GM23338 (cell line): ENCODE measurements around the gene RNF215. TPM values are rescaled to one million over a fixed set of nuclear protein-coding genes. Genes with fewer than 3 reads are reported as not detected.

Source experiments
- ATAC-seq: fragments of 200-7000 bp; cut with Tn5 transposase; 3 replicates; pipeline ENCODE4 v1.9.1; 2020
- DNase-seq: peaks from one replicate; pipeline ENCODE4 v3.0.0-alpha.2; 2015; ENCODE audit warnings: low spot score
- H2AFZ ChIP-seq: fragments of 200-600 bp; sonication (generic); 2 replicates; pipeline ENCODE4 v1.8.0; 2016; ENCODE audit warnings: antibody characterized with exemption, mild to moderate bottlenecking, moderate library complexity
- H3F3A ChIP-seq: fragments of 200-600 bp; sonication (generic); replicated peaks from 2 replicates; pipeline ENCODE4 v1.8.0; 2017; ENCODE audit warnings: antibody characterized with exemption, mixed run types, low read depth
- H3K27ac ChIP-seq: fragments of 200-600 bp; sonication (generic); 2 replicates; pipeline ENCODE4 v1.6.1; 2016; ENCODE audit warnings: low read depth
- H3K27me3 ChIP-seq: fragments of 200-600 bp; sonication (generic); 2 replicates; pipeline ENCODE4 v1.8.0; 2016; ENCODE audit warnings: mild to moderate bottlenecking, mixed run types, moderate library complexity; ENCODE audit not compliant: insufficient read depth
- H3K36me3 ChIP-seq: fragments of 200-600 bp; sonication (generic); 2 replicates; pipeline ENCODE4 v1.8.0; 2016; ENCODE audit warnings: mild to moderate bottlenecking; ENCODE audit not compliant: insufficient read depth
- H3K4me1 ChIP-seq: fragments of 200-600 bp; sonication (generic); 2 replicates; pipeline ENCODE4 v1.8.0; 2016; ENCODE audit warnings: mild to moderate bottlenecking, moderate library complexity; ENCODE audit not compliant: insufficient read depth
- H3K4me2 ChIP-seq: fragments of 200-600 bp; sonication (generic); 2 replicates; pipeline ENCODE4 v1.7.1; 2017; ENCODE audit warnings: mixed run types
- H3K4me3 ChIP-seq: fragments of 200-600 bp; sonication (generic); 2 replicates; pipeline ENCODE4 v1.6.1; 2016; ENCODE audit warnings: mixed run types
- H3K79me2 ChIP-seq: fragments of 200-600 bp; sonication (generic); replicated peaks from 2 replicates; pipeline ENCODE4 v1.8.0; 2017; ENCODE audit warnings: mild to moderate bottlenecking; ENCODE audit not compliant: insufficient read depth
- H3K9me2 ChIP-seq: fragments of 200-600 bp; sonication (generic); 2 replicates; pipeline ENCODE4 v1.8.0; 2017; ENCODE audit not compliant: insufficient read depth
- H4K20me1 ChIP-seq: fragments of 200-600 bp; sonication (generic); replicated peaks from 2 replicates; pipeline ENCODE4 v1.8.0; 2017; ENCODE audit warnings: mild to moderate bottlenecking; ENCODE audit not compliant: insufficient read depth
- H3K27ac Mint-ChIP-seq: 2 replicates; pipeline ENCODE4 v1.8.0; 2020; ENCODE audit warnings: inconsistent platforms, mild to moderate bottlenecking, moderate library complexity, mixed read lengths
- H3K27me3 Mint-ChIP-seq: 3 replicates; pipeline ENCODE4 v1.8.0; 2022; ENCODE audit warnings: low read depth, mild to moderate bottlenecking, moderate library complexity, mixed read lengths, inconsistent platforms; ENCODE audit not compliant: insufficient read depth, poor library complexity
- H3K36me3 Mint-ChIP-seq: 3 replicates; pipeline ENCODE4 v1.8.0; 2021; ENCODE audit warnings: low read depth, mild to moderate bottlenecking, inconsistent platforms, moderate library complexity, mixed read lengths
- H3K4me1 Mint-ChIP-seq: 3 replicates; pipeline ENCODE4 v1.8.0; 2020; ENCODE audit warnings: mild to moderate bottlenecking, inconsistent platforms, mixed read lengths
- H3K4me3 Mint-ChIP-seq: 3 replicates; pipeline ENCODE4 v1.8.0; 2021; ENCODE audit warnings: moderate library complexity, mild to moderate bottlenecking, inconsistent platforms, mixed read lengths
- H3K9me3 Mint-ChIP-seq: 3 replicates; pipeline ENCODE4 v1.8.0; 2020; ENCODE audit warnings: moderate library complexity, mild to moderate bottlenecking, inconsistent platforms, mixed read lengths
- CREB1 ChIP-seq: fragments of 250-450 bp; sonication (Bioruptor Pico); IDR thresholded peaks from 2 replicates; pipeline ENCODE4 v1.5.0; 2020; ENCODE audit warnings: low read depth, mild to moderate bottlenecking, moderate library complexity
- CTCF ChIP-seq, 2 experiments: fragments of 200-600 bp in 1 of 2; sonication (generic) in 1 of 2; conservative IDR thresholded peaks; 2 replicates each; pipeline versions ENCODE4 v1.5.1 to v1.6.1; 2016 to 2017; ENCODE audit warnings: antibody characterized with exemption in 2 of 2, low read depth in 2 of 2, mild to moderate bottlenecking in 2 of 2, moderate library complexity in 1 of 2
- ETS1 ChIP-seq: IDR thresholded peaks from 2 replicates; pipeline ENCODE4 v1.6.1; 2016; ENCODE audit warnings: antibody characterized with exemption
- EZH2 ChIP-seq: fragments of 200-600 bp; sonication (generic); IDR thresholded peaks from one replicate; pipeline ENCODE4 v1.8.0; 2017; ENCODE audit warnings: antibody characterized with exemption, mild to moderate bottlenecking, low read depth; ENCODE audit not compliant: unreplicated experiment
- EZH2phosphoT487 ChIP-seq: fragments of 200-600 bp; sonication (generic); IDR thresholded peaks from one replicate; pipeline ENCODE4 v1.8.1; 2018; ENCODE audit warnings: antibody characterized with exemption; ENCODE audit not compliant: unreplicated experiment
- JUNB ChIP-seq: IDR thresholded peaks from one replicate; pipeline ENCODE4 v1.6.1; 2016; ENCODE audit warnings: antibody characterized with exemption; ENCODE audit not compliant: unreplicated experiment
- NANOG ChIP-seq: IDR thresholded peaks from 2 replicates; pipeline ENCODE4 v1.6.1; 2016; ENCODE audit warnings: antibody characterized with exemption, borderline replicate concordance
- POLR2AphosphoS5 ChIP-seq: IDR thresholded peaks from 2 replicates; pipeline ENCODE4 v1.6.1; 2016; ENCODE audit warnings: antibody characterized with exemption, low read depth
- REST ChIP-seq: IDR thresholded peaks from one replicate; pipeline ENCODE4 v1.6.1; 2018; ENCODE audit warnings: antibody characterized with exemption; ENCODE audit not compliant: unreplicated experiment
- STAT1 ChIP-seq: IDR thresholded peaks from one replicate; pipeline ENCODE4 v1.6.1; 2016; ENCODE audit warnings: antibody characterized with exemption; ENCODE audit not compliant: unreplicated experiment
- ZNF114 ChIP-seq: fragments of 250-450 bp; sonication (Bioruptor Pico); IDR thresholded peaks from 2 replicates; pipeline ENCODE4 v1.5.0; 2020; ENCODE audit warnings: mild to moderate bottlenecking, moderate library complexity
- ZNF331 ChIP-seq: fragments of 250-450 bp; sonication (Bioruptor Pico); IDR thresholded peaks from 2 replicates; pipeline ENCODE4 v1.5.0; 2020; ENCODE audit warnings: low read depth, mild to moderate bottlenecking, moderate library complexity
- polyA plus RNA-seq: library from polyadenylated mRNA; unstranded; fragments of >200 nt; fragmentation: Nextera tagmentation; extraction: Ambion mirVana; gene quantifications from 2 replicates; pipeline ENCODE4 v1.2.1, GENCODE V29; 2016
- total RNA-seq: library from RNA; depleted of rRNA; stranded (reverse); fragments of >200 nt; shearing (Covaris generic); gene quantifications from 2 replicates; pipeline ENCODE4 v1.2.3, GENCODE V29; 2014
- TF ChIP-seq, protein P1 (sequence below): fragments of 250-450 bp; sonication (Bioruptor Pico); IDR thresholded peaks from 2 replicates; pipeline ENCODE4 v1.5.0; 2020; ENCODE audit warnings: mild to moderate bottlenecking, moderate library complexity

Gene RNF215
- total and polyA plus RNA-seq, 2 experiments from 2014 or later: 3.3 to 13.9 TPM

GRCh38 chr22:30344447-30345200 is 42.6 kb downstream of the RNF215 start:
- TF ChIP-seq ZNF114 (CRISPR knock-in tag): no peak
- TF ChIP-seq, protein P1, sequence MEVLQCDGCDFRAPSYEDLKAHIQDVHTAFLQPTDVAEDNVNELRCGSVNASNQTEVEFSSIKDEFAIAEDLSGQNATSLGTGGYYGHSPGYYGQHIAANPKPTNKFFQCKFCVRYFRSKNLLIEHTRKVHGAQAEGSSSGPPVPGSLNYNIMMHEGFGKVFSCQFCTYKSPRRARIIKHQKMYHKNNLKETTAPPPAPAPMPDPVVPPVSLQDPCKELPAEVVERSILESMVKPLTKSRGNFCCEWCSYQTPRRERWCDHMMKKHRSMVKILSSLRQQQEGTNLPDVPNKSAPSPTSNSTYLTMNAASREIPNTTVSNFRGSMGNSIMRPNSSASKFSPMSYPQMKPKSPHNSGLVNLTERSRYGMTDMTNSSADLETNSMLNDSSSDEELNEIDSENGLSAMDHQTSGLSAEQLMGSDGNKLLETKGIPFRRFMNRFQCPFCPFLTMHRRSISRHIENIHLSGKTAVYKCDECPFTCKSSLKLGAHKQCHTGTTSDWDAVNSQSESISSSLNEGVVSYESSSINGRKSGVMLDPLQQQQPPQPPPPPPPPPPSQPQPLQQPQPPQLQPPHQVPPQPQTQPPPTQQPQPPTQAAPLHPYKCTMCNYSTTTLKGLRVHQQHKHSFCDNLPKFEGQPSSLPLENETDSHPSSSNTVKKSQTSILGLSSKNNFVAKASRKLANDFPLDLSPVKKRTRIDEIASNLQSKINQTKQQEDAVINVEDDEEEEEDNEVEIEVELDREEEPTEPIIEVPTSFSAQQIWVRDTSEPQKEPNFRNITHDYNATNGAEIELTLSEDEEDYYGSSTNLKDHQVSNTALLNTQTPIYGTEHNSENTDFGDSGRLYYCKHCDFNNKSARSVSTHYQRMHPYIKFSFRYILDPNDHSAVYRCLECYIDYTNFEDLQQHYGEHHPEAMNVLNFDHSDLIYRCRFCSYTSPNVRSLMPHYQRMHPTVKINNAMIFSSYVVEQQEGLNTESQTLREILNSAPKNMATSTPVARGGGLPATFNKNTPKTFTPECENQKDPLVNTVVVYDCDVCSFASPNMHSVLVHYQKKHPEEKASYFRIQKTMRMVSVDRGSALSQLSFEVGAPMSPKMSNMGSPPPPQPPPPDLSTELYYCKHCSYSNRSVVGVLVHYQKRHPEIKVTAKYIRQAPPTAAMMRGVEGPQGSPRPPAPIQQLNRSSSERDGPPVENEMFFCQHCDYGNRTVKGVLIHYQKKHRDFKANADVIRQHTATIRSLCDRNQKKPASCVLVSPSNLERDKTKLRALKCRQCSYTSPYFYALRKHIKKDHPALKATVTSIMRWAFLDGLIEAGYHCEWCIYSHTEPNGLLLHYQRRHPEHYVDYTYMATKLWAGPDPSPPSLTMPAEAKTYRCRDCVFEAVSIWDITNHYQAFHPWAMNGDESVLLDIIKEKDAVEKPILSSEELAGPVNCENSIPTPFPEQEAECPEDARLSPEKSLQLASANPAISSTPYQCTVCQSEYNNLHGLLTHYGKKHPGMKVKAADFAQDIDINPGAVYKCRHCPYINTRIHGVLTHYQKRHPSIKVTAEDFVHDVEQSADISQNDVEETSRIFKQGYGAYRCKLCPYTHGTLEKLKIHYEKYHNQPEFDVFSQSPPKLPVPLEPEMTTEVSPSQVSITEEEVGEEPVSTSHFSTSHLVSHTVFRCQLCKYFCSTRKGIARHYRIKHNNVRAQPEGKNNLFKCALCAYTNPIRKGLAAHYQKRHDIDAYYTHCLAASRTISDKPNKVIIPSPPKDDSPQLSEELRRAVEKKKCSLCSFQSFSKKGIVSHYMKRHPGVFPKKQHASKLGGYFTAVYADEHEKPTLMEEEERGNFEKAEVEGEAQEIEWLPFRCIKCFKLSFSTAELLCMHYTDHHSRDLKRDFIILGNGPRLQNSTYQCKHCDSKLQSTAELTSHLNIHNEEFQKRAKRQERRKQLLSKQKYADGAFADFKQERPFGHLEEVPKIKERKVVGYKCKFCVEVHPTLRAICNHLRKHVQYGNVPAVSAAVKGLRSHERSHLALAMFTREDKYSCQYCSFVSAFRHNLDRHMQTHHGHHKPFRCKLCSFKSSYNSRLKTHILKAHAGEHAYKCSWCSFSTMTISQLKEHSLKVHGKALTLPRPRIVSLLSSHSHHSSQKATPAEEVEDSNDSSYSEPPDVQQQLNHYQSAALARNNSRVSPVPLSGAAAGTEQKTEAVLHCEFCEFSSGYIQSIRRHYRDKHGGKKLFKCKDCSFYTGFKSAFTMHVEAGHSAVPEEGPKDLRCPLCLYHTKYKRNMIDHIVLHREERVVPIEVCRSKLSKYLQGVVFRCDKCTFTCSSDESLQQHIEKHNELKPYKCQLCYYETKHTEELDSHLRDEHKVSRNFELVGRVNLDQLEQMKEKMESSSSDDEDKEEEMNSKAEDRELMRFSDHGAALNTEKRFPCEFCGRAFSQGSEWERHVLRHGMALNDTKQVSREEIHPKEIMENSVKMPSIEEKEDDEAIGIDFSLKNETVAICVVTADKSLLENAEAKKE (CRISPR knock-in tag): no peak
- TF ChIP-seq STAT1: no peak
- TF ChIP-seq CTCF (conservative IDR thresholded peaks at IDR 0.05; ENCODE audit: low read depth in 2 of 2): no peak
- TF ChIP-seq ETS1: no peak
- no peak for TF ChIP-seq JUNB
- no peak for TF ChIP-seq REST
- TF ChIP-seq EZH2phosphoT487: no peak
- TF ChIP-seq NANOG: no peak
- no peak for TF ChIP-seq ZNF331 (CRISPR knock-in tag)
- TF ChIP-seq EZH2: no peak
- TF ChIP-seq CREB1 (CRISPR knock-in tag): no peak
- no peak for TF ChIP-seq POLR2AphosphoS5
- Histone ChIP-seq H3K4me2 (no peak overlapping the region), H2AFZ (no peak overlapping the region), H3K79me2 (peaks cover 25% of the 10 kb centered on the region), H3K27ac (no peak overlapping the region), H3K27me3 (no peaks in the 10 kb centered on the region), H3F3A (0 out of 2 replicates have a peak, but pooled peaks cover 5% of the 10 kb centered on the region), H3K4me3 (no peak overlapping the region), H3K4me1 (no peaks in the 10 kb centered on the region), H3K36me3 (peaks cover 75% of the 10 kb centered on the region), H3K9me2 (no peaks in the 10 kb centered on the region), H4K20me1 (peaks cover 20% of the 10 kb centered on the region)
- ATAC-seq: no peak
- Mint-ChIP-seq H3K9me3 (no peaks in the 10 kb centered on the region; the same call in 2 of the 3 replicates), H3K4me3 (no peak overlapping the region), H3K4me1 (no peaks in the 10 kb centered on the region), H3K36me3 (peaks cover 87% of the 10 kb centered on the region), H3K27ac (no peak overlapping the region), H3K27me3 (peaks cover 4% of the 10 kb centered on the region)
- DNase-seq: no peak
